T-helper 1 cell treated with Interleukin-12 subunit alpha and Interleukin-12 subunit beta and Interleukin-4 antibody, amounts not matched to agents 30 μg/mL and 1 μg/mL, for 36 hours (primary cell): ENCODE data around the gene DTHD1.
A peak's percentile ranks its signal among the peaks of the same experiment; 100 is the strongest.

Experiments used
- H3K27ac Mint-ChIP-seq: one replicate; pipeline ENCODE4 v1.8.0; 2021; ENCODE audit warnings: mild to moderate bottlenecking, mixed read lengths
- H3K27me3 Mint-ChIP-seq: one replicate; pipeline ENCODE4 v1.8.0; 2021; ENCODE audit warnings: low read depth, mixed read lengths
- H3K36me3 Mint-ChIP-seq: one replicate; pipeline ENCODE4 v1.8.0; 2021; ENCODE audit warnings: low read depth, mixed read lengths
- H3K4me1 Mint-ChIP-seq: one replicate; pipeline ENCODE4 v1.8.0; 2021; ENCODE audit warnings: low read depth, mixed read lengths
- H3K4me3 Mint-ChIP-seq: one replicate; pipeline ENCODE4 v1.8.0; 2021; ENCODE audit warnings: mild to moderate bottlenecking, moderate library complexity, mixed read lengths
- H3K9me3 Mint-ChIP-seq: one replicate; pipeline ENCODE4 v1.8.0; 2021; ENCODE audit warnings: mixed read lengths

DTHD1 gene

GRCh38 chr4:36332023-36332781, 50.8 kb downstream of the DTHD1 start:
- no peak overlapping the region for H3K4me3 Mint-ChIP-seq
- H3K36me3 Mint-ChIP-seq: peaks cover 8% of the 10 kb centered on the region
- H3K4me1 Mint-ChIP-seq: peaks cover 30% of the 10 kb centered on the region
- H3K27ac Mint-ChIP-seq: no peak overlapping the region
- H3K9me3 Mint-ChIP-seq: no peaks in the 10 kb centered on the region
- H3K27me3 Mint-ChIP-seq: peaks cover 6% of the 10 kb centered on the region

DNA sequence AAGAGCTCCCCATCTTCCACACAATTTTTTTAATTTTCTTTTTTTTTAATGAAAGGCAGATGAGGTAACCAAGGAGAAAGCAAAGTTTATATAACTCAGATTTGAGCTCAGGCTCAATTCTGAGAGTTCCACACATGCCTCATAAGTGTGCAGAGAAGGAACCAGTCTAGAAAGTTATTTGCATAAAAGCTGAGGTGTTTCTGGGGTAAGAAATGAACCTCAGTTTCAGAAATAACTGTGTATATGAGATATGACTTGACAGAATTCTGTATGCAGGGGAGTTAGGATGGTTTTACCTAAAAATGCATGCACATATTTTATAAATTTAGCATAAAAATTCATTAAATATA, 51.3 kb downstream of the DTHD1 start:
- H3K36me3 Mint-ChIP-seq: peaks cover 7% of the 10 kb centered on the region
- peak overlapping the region; percentile 50 for H3K27ac Mint-ChIP-seq
- no peak overlapping the region for H3K4me3 Mint-ChIP-seq
- no peaks in the 10 kb centered on the region for H3K9me3 Mint-ChIP-seq
- peaks cover 6% of the 10 kb centered on the region for H3K27me3 Mint-ChIP-seq
- peaks cover 30% of the 10 kb centered on the region for H3K4me1 Mint-ChIP-seq

DNA sequence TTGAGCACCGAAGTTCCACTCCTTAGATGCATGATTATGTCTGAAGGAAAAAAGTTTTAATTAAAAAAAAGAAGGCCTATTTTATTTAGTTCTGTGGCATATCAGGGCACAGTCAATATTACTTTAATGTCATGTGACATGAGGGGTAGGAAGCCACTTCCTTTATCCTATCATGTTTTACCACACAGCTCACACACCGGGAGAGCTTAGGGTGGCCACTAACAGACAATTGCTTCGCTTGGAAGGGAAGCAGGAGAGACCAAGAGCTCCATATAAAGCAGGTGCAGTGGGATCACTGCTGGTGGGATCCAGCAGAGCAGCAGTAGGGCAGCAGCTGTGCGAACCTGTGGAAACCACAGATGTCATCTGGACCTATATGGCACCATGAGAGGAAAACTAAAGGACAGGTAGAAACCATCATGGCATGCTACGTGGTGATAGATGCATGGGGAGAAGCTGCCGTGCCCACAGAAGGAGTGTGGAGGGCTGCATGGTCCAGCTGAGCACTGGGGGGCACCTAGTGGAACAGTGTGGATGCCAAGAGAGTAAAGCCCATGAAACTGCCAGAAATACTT, 52.0 kb downstream of the DTHD1 start:
- Mint-ChIP-seq H3K4me3 (no peak overlapping the region), H3K9me3 (no peaks in the 10 kb centered on the region), H3K4me1 (peaks cover 32% of the 10 kb centered on the region), H3K27ac (no peak overlapping the region), H3K36me3 (peaks cover 6% of the 10 kb centered on the region), H3K27me3 (peaks cover 6% of the 10 kb centered on the region)

- H3K36me3 Mint-ChIP-seq: peaks cover 6% of the 10 kb centered on the region
- no peaks in the 10 kb centered on the region for H3K9me3 Mint-ChIP-seq
- H3K27me3 Mint-ChIP-seq: peaks cover 6% of the 10 kb centered on the region
- no peak overlapping the region for H3K4me3 Mint-ChIP-seq
- H3K4me1 Mint-ChIP-seq: peaks cover 26% of the 10 kb centered on the region
- no peak overlapping the region for H3K27ac Mint-ChIP-seq
Observed at GRCh38 chr4:36337665-36338185, 56.3 kb downstream of the DTHD1 start.

GRCh38 chr4:36338973-36339372, 57.6 kb downstream of the DTHD1 start:
- Mint-ChIP-seq H3K27me3 (peaks cover 6% of the 10 kb centered on the region), H3K36me3 (peaks cover 2% of the 10 kb centered on the region)

DNA sequence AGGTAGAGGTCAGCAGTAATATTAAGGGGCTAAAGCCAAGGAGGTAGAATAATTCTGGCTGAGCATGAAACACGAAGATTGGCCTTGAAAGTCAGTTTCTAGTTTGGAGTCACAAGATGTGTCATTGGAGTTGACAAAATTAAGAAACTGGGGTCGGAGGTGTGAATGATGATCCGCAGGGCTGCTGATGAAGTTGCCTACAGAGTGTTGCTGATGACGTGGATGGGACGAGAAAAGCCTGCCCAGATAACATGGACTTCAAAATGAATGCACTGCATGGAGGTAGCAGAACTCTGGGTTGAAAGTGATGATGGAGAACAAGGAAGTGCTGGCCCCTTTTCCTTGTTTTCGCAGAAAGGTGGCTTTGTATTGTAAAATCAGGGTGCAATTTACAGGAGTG, 60.5 kb downstream of the DTHD1 start:
- H3K4me3 Mint-ChIP-seq: no peak overlapping the region
- no peaks in the 10 kb centered on the region for H3K36me3 Mint-ChIP-seq
- no peaks in the 10 kb centered on the region for H3K27me3 Mint-ChIP-seq
- no peaks in the 10 kb centered on the region for H3K9me3 Mint-ChIP-seq
- no peak overlapping the region for H3K27ac Mint-ChIP-seq
- H3K4me1 Mint-ChIP-seq: peaks cover 17% of the 10 kb centered on the region

More at GRCh38 chr4:36338973-36339372, 57.6 kb downstream of the DTHD1 start:
- Mint-ChIP-seq H3K4me3 (no peak overlapping the region), H3K4me1 (peaks cover 19% of the 10 kb centered on the region), H3K27ac (no peak overlapping the region), H3K9me3 (no peaks in the 10 kb centered on the region)

GRCh38 chr4:36343501-36344175, 62.2 kb downstream of the DTHD1 start:
- Mint-ChIP-seq H3K36me3 (no peaks in the 10 kb centered on the region), H3K9me3 (no peaks in the 10 kb centered on the region), H3K27ac (no peak overlapping the region), H3K27me3 (no peaks in the 10 kb centered on the region), H3K4me3 (no peak overlapping the region), H3K4me1 (peaks cover 12% of the 10 kb centered on the region)

DNA sequence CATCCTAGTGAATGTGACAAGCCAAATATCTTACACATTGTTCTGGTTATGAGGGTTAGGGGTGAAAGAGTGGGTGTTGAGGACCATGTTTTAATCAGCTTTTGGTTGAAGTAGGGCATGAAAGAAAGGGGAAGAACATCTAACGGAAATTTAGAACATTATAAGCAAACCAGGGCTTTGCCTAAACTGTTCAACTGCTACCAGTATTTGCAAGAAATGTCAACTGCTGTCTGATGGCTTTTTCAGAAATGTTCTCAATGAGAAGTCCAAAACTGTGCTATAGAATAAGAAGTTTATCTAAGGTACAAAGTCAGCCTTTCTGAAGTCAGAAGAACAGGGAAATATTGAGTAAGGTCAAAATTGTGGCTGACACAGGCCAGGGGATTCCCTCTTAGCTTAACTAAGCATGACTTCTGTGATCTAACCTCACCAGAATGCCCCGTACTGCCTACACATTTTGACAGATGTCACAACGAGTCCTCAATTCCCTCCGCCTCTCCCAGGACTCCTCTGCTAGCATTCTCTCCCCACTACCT, 67.1 kb downstream of the DTHD1 start:
- H3K36me3 Mint-ChIP-seq: no peaks in the 10 kb centered on the region
- H3K27ac Mint-ChIP-seq: peak overlapping the region; percentile 60
- peaks cover 36% of the 10 kb centered on the region for H3K4me1 Mint-ChIP-seq
- H3K9me3 Mint-ChIP-seq: no peaks in the 10 kb centered on the region
- H3K4me3 Mint-ChIP-seq: peak overlapping the region; percentile 40
- no peaks in the 10 kb centered on the region for H3K27me3 Mint-ChIP-seq

GRCh38 chr4:36349938-36350549, 68.6 kb downstream of the DTHD1 start:
- Mint-ChIP-seq H3K27ac (peak overlapping the region; percentile 8), H3K4me3 (no peak overlapping the region), H3K36me3 (no peaks in the 10 kb centered on the region), H3K27me3 (no peaks in the 10 kb centered on the region), H3K9me3 (no peaks in the 10 kb centered on the region), H3K4me1 (peaks cover 36% of the 10 kb centered on the region)

GRCh38 chr4:36351082-36351666, 69.8 kb downstream of the DTHD1 start:
- Mint-ChIP-seq H3K9me3 (no peaks in the 10 kb centered on the region), H3K4me1 (peaks cover 32% of the 10 kb centered on the region), H3K36me3 (no peaks in the 10 kb centered on the region), H3K4me3 (no peak overlapping the region), H3K27ac (peak overlapping the region; percentile 7), H3K27me3 (peaks cover 4% of the 10 kb centered on the region)

DNA sequence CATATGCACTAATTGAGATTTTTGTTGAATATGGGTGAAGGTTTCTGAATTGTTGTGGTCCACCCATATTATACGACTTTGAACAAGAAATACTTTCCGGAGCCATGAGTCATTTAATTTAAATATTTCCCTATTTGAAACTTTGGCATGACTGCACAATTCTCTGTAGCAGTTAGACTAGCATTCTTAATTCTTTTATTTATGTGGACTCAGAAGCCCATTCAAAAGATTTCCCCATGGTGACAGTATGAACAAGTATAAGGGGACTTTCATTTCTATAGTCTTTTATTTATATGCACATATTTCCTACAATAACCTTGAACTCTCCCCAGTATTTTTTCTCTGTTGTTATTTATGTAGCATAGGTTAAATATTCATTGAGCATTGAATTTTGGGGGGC, 72.6 kb downstream of the DTHD1 start:
- peaks cover 20% of the 10 kb centered on the region for H3K4me1 Mint-ChIP-seq
- no peaks in the 10 kb centered on the region for H3K9me3 Mint-ChIP-seq
- peaks cover 4% of the 10 kb centered on the region for H3K27me3 Mint-ChIP-seq
- no peak overlapping the region for H3K4me3 Mint-ChIP-seq
- H3K36me3 Mint-ChIP-seq: no peaks in the 10 kb centered on the region
- no peak overlapping the region for H3K27ac Mint-ChIP-seq

DNA sequence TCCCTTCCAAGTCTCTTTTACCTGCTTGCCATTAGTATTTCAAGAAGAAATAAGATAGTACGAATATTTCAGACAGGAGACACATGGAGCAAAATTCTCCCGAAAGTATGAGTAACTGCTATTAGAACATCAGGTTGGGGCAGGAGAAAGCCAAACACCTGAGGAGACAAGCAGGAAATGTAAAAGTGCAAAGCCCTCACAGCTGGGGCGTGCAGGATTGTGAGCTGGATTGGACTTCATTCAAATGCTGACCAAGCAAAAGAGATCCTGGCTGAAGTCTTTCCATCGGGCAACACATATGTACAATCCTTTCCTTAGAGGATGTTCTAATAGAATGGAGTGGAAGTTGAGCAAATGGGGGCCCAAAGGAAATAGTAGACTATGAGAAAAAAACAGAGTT, 76.8 kb downstream of the DTHD1 start:
- H3K36me3 Mint-ChIP-seq: no peaks in the 10 kb centered on the region
- H3K9me3 Mint-ChIP-seq: no peaks in the 10 kb centered on the region
- peaks cover 4% of the 10 kb centered on the region for H3K27me3 Mint-ChIP-seq
- H3K27ac Mint-ChIP-seq: no peak overlapping the region
- H3K4me1 Mint-ChIP-seq: no peaks in the 10 kb centered on the region
- H3K4me3 Mint-ChIP-seq: no peak overlapping the region

DNA sequence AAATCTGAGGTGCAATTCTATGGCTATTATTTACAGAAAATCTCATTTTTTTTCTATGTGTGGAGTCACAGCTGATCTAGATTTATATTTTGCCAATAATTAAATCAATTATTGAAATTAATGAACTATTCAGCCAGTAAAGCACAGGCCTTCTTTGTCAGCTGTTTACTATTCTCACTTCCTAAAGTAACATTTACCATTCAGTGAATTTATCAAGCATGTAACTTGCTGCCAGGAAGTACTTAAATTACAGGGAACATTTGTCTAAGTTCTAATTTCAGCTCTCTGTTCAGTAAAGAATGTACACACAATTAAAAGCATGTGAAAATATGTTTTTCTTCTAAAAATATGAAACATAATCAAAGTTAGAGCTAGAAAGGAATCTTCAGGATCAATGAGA, 79.3 kb downstream of the DTHD1 start:
- Mint-ChIP-seq H3K9me3 (no peaks in the 10 kb centered on the region), H3K4me3 (no peak overlapping the region), H3K27me3 (peaks cover 4% of the 10 kb centered on the region), H3K36me3 (no peaks in the 10 kb centered on the region), H3K4me1 (no peaks in the 10 kb centered on the region), H3K27ac (no peak overlapping the region)

DNA sequence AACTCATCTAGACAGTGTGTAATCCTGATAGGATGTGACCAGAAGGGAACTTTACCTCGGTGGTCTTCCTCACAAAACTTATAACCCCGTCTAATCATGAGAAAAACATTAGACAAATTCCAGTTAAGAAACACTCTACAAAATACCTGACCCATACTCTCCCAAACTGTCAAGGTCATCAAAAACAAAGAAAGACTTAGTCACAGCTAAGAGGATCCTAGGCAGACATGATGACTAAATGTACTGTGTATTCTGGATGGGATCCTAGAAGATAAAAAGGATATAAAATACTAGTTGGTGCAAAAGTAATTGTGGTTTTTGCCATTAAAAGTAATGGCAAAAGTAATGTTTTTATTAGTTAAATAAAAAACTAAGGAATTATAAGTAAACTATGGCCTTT, 81.6 kb downstream of the DTHD1 start:
- no peaks in the 10 kb centered on the region for H3K36me3 Mint-ChIP-seq
- no peaks in the 10 kb centered on the region for H3K4me1 Mint-ChIP-seq
- no peak overlapping the region for H3K27ac Mint-ChIP-seq
- no peaks in the 10 kb centered on the region for H3K9me3 Mint-ChIP-seq
- no peaks in the 10 kb centered on the region for H3K27me3 Mint-ChIP-seq
- H3K4me3 Mint-ChIP-seq: no peak overlapping the region
